ENCODE measurements around the gene MICU2. TPM values are rescaled to one million over a fixed set of nuclear protein-coding genes. Genes with fewer than 3 reads are reported as not detected.

Gene MICU2
- total and polyA plus RNA-seq, 2 donors (not counting 3 experiments of a cell fraction or from before 2014, with no cell fraction given) = 24.0 to 36.7 TPM

DNA sequence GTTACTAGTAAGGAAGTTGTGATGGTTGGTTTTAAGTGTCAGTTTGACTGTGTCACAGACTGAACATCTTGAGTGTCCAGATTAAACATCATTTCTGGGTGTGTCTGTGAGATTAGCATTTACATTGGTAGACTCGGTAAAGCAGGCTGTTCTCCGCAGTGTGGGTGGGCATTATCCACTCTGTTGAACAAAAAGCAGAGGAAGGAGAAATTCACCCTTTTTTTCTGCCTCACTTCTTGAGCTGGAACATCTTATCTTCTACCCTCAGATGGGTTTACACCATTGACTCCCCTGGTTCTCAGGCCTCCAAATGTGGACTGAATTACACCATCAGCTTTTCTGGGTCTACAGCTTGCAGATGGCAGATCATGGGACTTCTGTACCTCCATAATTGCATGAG, 81.1 kb downstream of the MICU2 start:
- BruUV-seq (replicated peaks) = no TSS peak
- TF ChIP-seq GATA2 (IDR thresholded peaks at IDR 0.05; ENCODE audit: insufficient read depth, insufficient read length, low read depth, low read length) (no peak), JUN (IDR thresholded peaks at IDR 0.05; ENCODE audit: borderline replicate concordance, insufficient read depth, insufficient read length, low read depth) (no peak), EZH2 (IDR thresholded peaks at IDR 0.05; ENCODE audit: borderline replicate concordance, low read depth, low read length, severe bottlenecking) (no peak), MYC (IDR thresholded peaks at IDR 0.05; ENCODE audit: low read depth, low read length) (no peak), POLR2AphosphoS5 (IDR thresholded peaks at IDR 0.05; ENCODE audit: insufficient read depth, low read depth, low read length) (no peak), FOS (IDR thresholded peaks at IDR 0.05; ENCODE audit: borderline replicate concordance, insufficient read depth, low read length) (no peak), POLR2A (IDR thresholded peaks at IDR 0.05; ENCODE audit: low read depth, low read length) (no peak)
- TF ChIP-seq, protein P1, sequence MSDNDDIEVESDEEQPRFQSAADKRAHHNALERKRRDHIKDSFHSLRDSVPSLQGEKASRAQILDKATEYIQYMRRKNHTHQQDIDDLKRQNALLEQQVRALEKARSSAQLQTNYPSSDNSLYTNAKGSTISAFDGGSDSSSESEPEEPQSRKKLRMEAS (IDR thresholded peaks at IDR 0.05; ENCODE audit: insufficient read depth, insufficient read length) = no peak
- TF ChIP-seq, protein P2, sequence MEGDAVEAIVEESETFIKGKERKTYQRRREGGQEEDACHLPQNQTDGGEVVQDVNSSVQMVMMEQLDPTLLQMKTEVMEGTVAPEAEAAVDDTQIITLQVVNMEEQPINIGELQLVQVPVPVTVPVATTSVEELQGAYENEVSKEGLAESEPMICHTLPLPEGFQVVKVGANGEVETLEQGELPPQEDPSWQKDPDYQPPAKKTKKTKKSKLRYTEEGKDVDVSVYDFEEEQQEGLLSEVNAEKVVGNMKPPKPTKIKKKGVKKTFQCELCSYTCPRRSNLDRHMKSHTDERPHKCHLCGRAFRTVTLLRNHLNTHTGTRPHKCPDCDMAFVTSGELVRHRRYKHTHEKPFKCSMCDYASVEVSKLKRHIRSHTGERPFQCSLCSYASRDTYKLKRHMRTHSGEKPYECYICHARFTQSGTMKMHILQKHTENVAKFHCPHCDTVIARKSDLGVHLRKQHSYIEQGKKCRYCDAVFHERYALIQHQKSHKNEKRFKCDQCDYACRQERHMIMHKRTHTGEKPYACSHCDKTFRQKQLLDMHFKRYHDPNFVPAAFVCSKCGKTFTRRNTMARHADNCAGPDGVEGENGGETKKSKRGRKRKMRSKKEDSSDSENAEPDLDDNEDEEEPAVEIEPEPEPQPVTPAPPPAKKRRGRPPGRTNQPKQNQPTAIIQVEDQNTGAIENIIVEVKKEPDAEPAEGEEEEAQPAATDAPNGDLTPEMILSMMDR (IDR thresholded peaks at IDR 0.05; ENCODE audit: extremely low read depth in 1 of 2, insufficient read depth in 1 of 2, low read depth in 1 of 2, low read length in 2 of 2) = no peak
- no peak for FAIRE-seq
- DNase-seq (ENCODE audit: low read depth, low spot score) = no peak
- Histone ChIP-seq H3K36me3 (ENCODE audit: control insufficient read depth in 2 of 2, extremely low read depth in 1 of 2, insufficient read depth in 2 of 2, low read length in 2 of 2) (peaks cover 0 to 1% of the 10 kb centered on the region in 2 experiments), H3K27ac (ENCODE audit: insufficient read depth, low read depth, low read length) (no peak overlapping the region), H4K20me1 (replicated peaks; ENCODE audit: control insufficient read depth, extremely low read depth, insufficient read depth, low read length) (no peaks in the 10 kb centered on the region), H2AFZ (ENCODE audit: low read depth, low read length) (no peak overlapping the region), H3K4me1 (ENCODE audit: control insufficient read depth, extremely low read depth, insufficient read depth, low read length) (no peaks in the 10 kb centered on the region), H3K4me3 (replicated peaks in 1 of 3; ENCODE audit: insufficient read depth in 1 of 3, low read depth in 1 of 3, low read length in 3 of 3) (no peak overlapping the region), H3K4me2 (ENCODE audit: insufficient read depth, low read length) (no peak overlapping the region), H3K79me2 (ENCODE audit: control insufficient read depth, insufficient read depth, low read length) (no peaks in the 10 kb centered on the region), H3K9ac (replicated peaks; ENCODE audit: extremely low read depth, insufficient read depth, low read length) (no peak overlapping the region), H3K9me3 (replicated peaks; ENCODE audit: control insufficient read depth, insufficient read depth, low read length) (no peaks in the 10 kb centered on the region), H3K9me1 (replicated peaks; ENCODE audit: control insufficient read depth, extremely low read depth, insufficient read depth, low read length) (peaks cover 3% of the 10 kb centered on the region), H3K27me3 (ENCODE audit: control insufficient read depth in 2 of 2, insufficient read depth in 2 of 2, low read length in 2 of 2) (no peaks in the 10 kb centered on the region)
- intact Hi-C loops (cut with micrococcal nuclease) = no loop called here
- ChIA-PET POLR2A (no interaction called here), CTCF (no interaction called here)
- dilution Hi-C loops (cut with MboI; ENCODE audit: extremely low pct_ligation_motif_present, low sequenced_read_pairs) = no loop called here

Measured in endothelial cell of umbilical vein (primary cell).